GM18520 (cell line): ENCODE measurements around the gene CASP2.
"Not testable (repeated sequence)": the region's sequence is repeated elsewhere in the genome, so short reads cannot be mapped to it uniquely, and the experiment has no call there.

Experiments used
- ATAC-seq: cut with Tn5 transposase; IDR thresholded peaks from one replicate; pipeline ENCODE4 v1.9.1; 2021; ENCODE audit not compliant: unreplicated experiment

Gene CASP2

DNA sequence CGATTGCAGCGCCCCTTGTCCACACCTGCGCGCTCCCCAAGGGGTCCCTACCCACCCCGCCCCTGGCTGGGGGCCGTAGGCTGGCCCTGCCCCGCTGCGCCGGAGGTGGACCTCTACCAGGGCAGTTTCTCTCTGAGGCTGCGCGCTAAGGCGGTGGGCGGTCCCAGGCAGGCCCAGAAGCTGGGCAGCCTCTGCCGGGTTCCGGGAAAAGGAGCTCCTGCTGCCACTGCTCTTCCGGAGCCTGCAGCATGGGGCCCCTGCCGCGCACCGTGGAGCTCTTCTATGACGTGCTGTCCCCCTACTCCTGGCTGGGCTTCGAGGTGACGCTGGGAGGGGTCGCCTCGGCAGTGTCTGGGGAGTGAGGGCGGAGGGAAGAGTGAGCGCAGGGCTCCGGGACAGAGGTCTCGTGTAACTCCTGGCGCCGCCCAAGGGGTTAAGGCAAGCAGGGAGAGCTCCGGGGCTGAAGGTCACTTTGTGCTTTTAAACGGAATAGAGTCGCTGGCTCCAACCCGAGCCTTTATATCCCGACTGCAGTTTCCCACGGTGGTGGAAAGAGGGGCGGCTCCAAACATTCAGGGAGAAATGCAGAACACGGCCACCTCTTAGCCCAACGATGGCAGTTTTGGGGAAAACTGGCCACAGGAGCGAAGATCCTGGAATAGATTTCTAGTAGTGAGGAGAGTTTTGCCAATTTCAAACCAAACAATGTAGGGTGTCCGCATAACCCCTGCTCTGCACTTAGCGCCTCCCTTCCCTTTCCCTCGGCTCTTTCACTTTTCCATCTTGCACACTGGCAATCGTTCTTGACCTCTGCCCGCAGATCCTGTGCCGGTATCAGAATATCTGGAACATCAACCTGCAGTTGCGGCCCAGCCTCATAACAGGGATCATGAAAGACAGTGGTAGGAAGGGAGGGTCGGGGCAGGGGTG is 24.6 kb upstream of the CASP2 start, which contains the start of gene GSTK1:
Gene GSTK1 (plus strand): TSS at position 176 of the 930 bp plus-strand sequence. CDS start 73 bp downstream, at position 249.
- ATAC-seq, result peak; percentile 94

DNA sequence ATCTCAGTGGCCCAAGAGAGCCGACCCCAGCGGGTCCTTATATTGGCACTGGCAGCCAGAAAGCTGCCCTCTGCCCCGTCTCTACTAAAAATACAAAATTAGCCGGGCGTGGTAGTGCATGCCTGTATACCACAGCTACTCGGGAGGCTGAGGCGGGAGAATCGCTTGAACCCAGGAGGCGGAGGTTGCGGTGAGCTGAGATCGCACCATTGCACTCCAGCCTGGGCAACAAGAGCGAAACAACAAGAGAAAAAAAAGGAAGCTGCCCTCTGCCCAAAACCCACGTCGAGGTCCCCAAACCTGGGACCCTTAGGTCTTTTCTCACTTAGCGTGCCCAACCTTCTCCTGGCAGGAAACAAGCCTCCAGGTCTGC is 24.0 kb upstream of the CASP2 start:
- ATAC-seq, result not testable (repeated sequence)

DNA sequence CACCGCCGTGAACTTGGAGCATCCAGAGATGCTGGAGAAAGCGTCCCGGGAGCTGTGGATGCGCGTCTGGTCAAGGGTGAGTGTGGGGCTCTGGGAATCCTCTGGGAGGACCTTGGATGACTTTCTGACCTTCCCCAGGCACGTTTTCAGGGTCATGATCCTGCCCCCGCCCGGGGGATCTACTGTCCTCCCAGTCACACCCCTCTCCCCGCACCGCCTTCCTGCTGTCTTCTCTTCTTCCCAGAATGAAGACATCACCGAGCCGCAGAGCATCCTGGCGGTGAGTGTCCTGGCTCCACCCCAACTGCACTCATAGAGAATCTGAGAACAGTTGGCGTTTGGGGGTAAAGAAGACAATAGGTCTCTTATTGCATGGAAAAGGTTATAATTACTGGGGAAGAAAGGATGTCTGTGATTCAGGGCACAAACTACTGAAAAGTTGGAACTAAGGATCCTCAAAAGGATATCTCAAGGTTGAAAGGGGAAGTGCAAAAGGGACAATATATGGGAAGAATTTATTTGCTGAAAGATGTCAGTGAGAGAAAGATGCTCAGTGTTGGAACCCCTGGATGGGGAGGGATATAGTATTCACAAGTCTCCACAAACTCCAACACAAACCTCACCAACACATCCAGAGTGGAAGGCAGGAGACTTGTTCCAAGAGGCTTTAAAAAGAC is 23.0 kb upstream of the CASP2 start:
- ATAC-seq, result no peak

DNA sequence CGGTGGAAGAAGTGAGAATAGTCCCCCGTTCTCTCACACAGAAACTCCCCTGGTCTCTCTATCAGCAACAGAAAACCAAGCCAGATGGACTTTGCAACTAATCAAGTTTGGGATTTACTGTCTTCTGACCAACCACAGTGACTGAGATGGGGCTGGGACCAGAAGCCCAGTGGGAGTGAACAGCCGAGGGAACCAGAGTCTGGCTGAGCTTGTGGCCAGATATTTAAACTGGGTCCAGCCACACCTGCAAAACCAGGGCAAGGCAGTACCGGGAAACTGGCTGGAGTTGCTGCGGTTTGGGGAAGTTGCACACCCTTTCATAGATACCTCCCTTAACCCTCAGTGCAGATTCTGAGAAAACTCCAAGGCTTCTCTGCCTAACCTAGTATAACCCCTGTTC is 18.9 kb upstream of the CASP2 start:
- ATAC-seq, result no peak

DNA sequence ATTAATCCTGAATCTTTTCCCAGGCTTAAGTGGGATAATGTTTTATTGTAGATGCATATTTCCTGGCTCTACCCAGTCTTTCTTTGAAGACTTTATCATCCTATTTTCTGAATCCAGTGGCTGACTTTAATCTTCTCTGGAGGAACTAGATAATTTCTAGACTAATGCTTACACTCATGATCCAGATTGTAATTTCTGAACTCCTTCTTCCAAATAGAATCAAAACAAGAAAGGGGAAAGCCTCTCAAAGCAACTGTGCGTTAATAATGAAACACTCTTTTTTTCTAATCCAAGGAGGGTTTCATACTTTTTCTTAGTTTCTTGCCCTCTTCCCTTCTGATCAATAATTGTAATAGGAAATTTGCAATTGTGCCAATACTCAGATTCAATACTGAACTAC is 16.9 kb upstream of the CASP2 start:
- no peak for ATAC-seq

DNA sequence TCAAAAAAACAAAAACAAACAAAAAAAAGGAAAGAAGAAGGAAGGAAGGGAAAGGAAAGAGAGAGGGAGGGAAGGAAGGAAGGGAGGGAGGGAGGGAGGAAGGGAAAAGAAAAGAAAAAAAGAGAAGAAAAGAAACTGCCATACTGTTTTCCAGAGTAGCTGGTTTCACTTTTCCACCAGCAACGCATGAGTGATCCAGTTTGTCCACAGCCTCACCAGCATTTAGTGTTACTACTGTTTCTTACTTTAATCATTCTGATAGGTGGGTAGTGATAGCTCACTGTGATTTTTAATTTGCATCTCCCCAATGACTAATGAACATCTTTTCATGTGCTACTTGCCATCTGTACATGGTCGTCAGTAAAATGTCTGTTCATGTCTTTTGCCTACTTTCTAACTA is 15.3 kb upstream of the CASP2 start:
- ATAC-seq, result no peak

DNA sequence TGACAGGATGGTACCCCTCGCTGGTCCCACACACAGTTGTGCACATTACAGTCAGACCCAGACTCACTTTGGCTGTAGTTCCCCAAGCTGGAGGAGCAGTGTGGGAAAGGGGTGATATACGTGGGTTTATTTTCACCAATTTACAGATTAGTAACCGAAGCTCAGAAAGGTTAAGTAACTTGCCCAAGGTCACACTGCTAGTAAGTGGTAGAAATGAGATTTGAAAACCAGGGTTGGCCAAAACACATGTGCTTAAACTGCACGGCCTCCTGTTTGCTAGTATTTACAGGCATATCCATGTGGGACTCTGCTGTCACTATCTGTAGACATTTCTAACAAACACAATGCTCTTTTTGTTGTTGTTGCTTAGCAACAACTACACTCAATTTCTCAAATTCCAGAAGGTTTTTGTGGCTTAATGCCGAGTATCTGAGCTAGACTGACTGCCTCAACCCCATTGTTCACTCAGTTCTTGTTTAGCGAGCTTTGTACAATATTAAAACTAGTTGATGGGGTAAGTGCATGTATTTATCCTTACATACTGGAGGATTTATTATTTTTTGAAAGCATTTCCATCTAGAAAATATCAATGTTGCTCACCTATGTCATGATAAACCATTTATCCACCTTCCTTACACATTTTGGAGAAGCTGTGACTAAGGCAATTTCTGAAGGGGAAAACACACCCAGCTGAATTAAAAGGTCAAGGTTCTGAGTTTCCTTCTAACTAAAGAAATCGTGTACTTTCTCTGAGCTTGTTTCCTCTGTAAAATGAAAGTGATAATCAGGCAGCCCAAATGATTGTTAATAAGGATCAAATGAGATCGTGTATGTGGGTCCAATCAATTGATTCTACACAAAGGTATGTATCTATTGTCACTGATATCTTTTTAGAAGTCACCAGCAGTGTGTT is 8.7 kb upstream of the CASP2 start:
- no peak for ATAC-seq

DNA sequence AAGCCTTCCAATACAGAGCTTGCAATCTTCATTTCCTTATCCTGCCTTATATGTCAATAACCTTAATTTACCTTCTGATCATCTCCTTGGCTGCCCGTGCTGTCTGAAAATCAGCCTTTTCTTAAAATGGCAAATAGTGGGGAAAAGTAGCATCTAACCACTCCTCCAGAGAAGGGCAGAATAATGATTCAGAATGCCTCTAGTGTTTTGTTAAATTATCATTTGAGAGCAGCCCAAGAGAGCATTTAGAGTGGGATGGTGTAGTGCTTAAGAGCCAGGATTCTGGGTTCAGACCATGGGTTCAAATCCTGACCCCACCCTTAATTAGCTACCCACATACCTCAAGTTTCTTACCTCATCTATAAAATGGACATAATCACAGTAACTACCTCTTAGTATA is 8.0 kb upstream of the CASP2 start:
- ATAC-seq, result no peak

DNA sequence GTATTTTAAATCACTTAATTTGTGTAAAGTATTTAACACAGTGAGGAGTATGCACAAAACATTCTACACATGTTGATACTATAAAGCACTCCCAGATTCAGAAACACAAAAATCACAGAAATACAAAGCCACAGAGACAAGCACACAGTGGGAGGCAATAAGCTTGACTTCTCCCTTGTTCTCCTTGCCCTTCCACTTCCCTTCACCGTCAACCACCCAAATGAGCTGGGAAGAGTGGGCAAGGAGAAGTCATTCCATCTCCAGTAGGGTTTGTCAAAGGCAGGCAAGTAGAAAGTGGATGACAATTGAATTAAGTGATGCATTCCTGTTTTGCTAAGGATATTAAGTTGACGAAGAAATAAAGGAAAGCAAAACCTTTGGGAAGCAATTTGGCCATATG is 7.6 kb upstream of the CASP2 start:
- ATAC-seq, result no peak

DNA sequence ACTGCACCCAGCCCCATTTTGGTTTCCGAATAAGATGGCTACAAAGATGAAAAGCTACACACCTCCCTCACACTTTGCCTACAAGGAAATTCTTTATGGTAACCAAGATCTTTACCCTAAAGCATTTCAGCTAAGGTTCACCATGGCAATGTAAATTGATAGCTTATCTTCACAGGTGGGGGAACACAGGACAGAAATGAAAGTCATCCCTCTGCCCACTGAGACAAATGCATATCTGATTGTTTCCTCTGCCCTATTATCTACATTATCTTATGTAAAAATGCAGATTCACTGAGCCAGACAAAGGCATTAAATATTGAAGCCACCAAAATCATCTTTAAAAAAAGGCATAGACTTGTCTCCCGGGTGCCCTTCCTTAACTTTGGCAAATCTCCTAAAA is 6.6 kb upstream of the CASP2 start:
- no peak for ATAC-seq

DNA sequence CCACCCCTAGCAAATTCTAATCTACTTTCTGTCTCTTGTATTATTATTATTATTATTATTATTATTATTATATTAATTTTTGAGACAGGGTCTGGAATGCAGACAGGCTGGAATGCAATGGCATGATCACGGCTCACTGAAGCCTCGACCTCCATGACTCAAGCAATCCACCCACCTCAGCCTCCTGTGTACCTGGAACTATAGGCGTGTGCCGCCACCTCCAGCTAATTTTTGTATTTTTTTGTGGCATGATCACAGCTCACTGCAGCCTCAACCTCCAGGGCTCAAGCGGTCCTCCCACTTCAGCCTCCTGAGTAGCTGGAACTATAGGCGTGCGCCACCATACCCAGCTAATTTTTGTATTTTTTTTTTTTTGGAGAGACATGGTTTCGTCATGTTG is 6.0 kb upstream of the CASP2 start:
- no peak for ATAC-seq

DNA sequence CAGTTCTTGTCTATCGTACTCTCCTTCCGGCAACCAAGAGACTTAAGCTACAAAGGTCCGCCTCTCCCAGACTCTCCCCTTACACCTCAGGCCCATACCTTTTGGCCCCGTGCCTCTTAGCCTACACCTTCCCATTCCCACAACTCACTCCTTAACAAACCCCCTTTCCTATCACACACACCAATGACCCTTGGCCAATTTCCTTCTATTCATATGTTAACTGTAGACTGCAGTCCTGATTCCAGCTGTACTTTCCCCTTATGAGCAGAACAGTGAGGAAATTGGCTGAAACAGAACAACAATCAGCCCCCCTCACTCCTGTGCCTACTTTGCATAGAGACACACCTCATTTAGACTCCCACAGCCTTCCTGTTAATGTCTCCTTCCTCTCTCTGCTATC is 4.8 kb upstream of the CASP2 start:
- no peak for ATAC-seq

DNA sequence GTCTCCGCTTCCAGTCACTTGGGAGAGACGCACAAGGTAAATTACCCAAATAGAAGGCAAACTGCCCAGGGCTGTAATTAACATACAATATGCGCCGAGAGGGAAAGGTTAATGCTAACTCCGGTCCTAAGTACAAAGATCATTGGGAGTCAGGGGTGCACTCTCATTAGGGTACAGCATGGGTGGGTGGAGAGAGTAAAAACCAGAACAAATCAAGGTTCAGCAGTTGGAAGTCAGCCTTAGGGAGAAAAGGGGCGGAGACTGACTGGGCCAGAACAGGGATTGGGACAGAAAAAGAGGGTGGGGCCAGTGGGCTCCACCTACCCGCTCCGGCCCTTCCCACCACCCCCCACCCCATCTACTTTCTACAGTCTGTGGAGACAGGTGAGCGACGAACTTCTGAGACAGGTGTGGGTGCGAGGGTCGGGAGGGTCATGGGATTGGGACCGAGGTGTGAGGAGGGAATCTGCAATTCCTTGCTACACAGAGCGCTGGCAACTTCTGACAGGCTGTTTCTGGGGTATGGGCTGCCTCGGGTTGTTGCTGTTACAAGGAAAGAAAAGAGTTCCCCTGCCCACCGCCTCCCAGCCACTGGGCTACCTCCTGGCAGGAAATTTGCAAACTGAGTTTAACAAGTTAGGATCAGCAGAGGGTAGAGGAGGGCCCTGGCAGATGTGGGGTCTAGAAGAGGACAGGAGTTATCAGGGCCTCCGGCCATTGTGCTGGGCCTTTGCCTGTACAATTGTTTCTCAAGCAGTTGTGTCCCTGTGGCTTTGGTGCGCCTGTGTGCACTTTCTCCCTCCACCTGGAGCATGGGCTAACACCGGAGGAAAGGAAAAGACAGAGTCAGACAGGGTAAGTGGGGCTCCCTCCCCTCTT is 3.3 kb upstream of the CASP2 start, which contains the start of gene TMEM139:
Gene TMEM139 (plus strand): TSS at position 368 of the 879 bp plus-strand sequence. CDS start 1,000 bp downstream, outside the sequence.
- ATAC-seq, result no peak

DNA sequence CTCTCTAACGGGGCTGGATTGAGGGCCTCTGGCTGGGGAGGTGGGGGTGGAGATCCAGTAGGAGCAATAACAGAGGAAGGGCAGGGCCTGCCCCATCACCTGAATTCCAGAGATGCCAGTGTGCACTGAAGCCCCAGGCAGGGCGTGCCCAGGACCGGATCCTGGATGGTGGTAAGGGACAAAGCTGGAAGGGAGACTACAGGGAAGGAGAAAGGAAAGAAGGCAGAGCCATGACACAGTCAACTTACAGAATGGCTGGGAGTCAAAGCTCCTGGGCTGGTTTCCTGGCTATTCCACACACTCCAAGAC is 2.7 kb upstream of the CASP2 start:
- no peak for ATAC-seq

DNA sequence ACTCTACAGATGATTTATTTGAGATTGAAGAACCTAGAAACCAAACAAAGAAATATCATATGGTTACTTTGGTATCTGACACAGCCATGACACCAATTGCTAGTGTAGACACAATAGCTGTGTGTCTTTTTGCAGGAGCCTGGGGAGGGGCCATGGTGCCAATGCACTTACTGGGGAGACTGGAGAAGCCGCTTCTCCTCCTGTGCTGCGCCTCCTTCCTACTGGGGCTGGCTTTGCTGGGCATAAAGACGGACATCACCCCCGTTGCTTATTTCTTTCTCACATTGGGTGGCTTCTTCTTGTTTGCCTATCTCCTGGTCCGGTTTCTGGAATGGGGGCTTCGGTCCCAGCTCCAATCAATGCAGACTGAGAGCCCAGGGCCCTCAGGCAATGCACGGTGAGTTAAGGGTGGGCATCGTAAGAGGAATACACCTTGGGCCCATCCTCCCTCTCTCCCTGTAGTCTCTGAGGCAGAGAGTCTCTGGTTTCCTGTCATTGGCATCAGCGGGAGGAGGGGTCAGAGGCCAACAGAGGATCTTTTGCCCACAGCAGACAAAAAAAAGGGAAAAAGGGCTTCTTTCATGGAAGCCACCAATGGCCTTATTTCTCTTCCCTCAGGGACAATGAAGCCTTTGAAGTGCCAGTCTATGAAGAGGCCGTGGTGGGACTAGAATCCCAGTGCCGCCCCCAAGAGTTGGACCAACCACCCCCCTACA is 2.2 kb upstream of the CASP2 start:
- no peak for ATAC-seq

DNA sequence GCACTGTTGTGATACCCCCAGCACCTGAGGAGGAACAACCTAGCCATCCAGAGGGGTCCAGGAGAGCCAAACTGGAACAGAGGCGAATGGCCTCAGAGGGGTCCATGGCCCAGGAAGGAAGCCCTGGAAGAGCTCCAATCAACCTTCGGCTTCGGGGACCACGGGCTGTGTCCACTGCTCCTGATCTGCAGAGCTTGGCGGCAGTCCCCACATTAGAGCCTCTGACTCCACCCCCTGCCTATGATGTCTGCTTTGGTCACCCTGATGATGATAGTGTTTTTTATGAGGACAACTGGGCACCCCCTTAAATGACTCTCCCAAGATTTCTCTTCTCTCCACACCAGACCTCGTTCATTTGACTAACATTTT is 1.6 kb upstream of the CASP2 start:
- ATAC-seq, result no peak

DNA sequence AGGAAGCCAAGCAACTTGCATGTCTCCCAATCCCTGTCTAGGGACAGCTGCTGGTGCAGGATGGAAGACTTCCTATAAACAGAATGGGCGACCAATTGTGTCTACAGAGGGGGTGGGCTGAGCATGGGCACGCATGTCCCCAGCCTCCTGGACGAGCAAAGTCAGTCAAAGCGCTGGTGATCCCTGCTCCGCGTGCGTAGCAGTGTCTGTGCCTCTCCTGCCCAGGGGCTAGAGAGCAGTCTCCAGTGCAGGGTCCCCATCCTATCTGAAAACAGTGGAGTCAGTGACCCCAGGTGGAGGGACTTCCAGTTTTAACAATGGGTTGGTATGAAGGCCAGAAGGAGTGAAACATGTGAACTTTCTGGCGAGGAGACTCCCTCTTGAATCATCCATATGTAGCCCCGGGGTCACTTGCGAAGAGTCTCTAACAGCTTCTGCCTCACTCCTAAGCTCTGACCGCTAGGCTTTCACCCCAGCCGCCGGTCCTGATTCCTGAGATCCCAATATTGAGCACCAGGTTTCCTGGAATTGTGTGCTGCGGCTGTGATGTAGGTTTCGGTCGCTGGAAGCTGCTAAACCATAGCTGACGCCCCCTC is 714 bp upstream of the CASP2 start:
- ATAC-seq, result no peak

DNA sequence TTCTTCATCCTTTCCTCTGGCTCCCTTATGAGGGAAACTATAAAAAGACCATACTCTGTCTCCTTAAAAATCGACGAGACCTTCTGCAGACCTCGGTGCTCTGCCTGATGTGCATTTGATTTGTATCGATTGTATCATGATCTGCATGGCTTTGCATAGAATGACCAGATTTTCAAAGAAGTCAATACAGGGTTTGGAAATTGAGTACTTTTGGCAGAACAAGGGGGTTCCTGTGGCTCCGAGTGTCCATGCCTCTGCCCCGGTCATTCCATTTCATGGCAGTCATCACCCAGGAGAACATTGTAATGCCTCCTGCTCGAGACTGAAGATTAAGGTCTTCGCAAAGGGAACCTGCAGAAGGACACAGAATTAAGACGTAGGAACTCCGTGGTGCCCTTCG is 685 bp downstream of the CASP2 start:
- ATAC-seq, result no peak

DNA sequence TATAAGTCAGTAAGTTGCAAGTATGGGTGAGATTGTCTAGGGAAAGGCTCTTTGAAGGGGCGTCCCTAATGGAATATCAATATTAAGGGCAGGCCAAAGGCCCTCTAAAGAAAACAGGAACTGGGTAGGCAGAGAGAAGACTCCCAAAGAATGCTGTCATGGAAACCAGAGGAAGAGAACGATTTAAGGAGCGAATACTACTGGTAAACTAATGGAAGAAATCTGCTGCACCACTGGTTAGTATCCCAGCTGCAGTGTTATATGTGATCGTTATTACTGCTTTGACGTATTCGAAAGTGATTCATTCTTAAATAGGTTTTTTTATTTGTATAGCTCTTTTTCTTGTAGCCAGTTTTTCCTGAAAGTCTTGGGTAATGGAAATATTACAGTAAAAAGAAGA is 1.3 kb downstream of the CASP2 start:
- ATAC-seq, result no peak
